OCI-LY1 (cell line): ENCODE results near the gene PRKCB.
A peak's percentile ranks its signal among the peaks of the same experiment; 100 is the strongest.

Experiments used
- H2AFZ ChIP-seq: fragments of 200-600 bp; sonication (generic), shearing (Covaris generic); 2 replicates; pipeline ENCODE4 v1.6.0; 2014; ENCODE audit warnings: antibody characterized with exemption, mild to moderate bottlenecking, low read length
- H3F3A ChIP-seq: fragments of 200-600 bp; sonication (generic), shearing (Covaris generic); 2 replicates; pipeline ENCODE4 v1.6.0; 2014; ENCODE audit warnings: mild to moderate bottlenecking, antibody characterized with exemption, low read length, moderate library complexity; ENCODE audit not compliant: insufficient read depth
- H3K27ac ChIP-seq: fragments of 200-600 bp; sonication (generic); 2 replicates; pipeline ENCODE4 v1.5.1; 2014; ENCODE audit warnings: low read length, mixed run types, mild to moderate bottlenecking, low read depth; ENCODE audit not compliant: poor library complexity, severe bottlenecking
- H3K27me3 ChIP-seq: fragments of 200-600 bp; sonication (generic); 2 replicates; pipeline ENCODE4 v1.6.0; 2014; ENCODE audit warnings: antibody characterized with exemption, mild to moderate bottlenecking, low read length, moderate library complexity; ENCODE audit not compliant: insufficient read depth
- H3K36me3 ChIP-seq: fragments of 200-600 bp; sonication (generic); 2 replicates; pipeline ENCODE4 v1.6.1; 2014; ENCODE audit warnings: mild to moderate bottlenecking, antibody characterized with exemption, low read length, moderate library complexity, mixed read lengths; ENCODE audit not compliant: insufficient read depth
- H3K4me1 ChIP-seq: fragments of 200-600 bp; sonication (generic); 2 replicates; pipeline ENCODE4 v1.5.1; 2014; ENCODE audit warnings: mild to moderate bottlenecking, low read length, moderate library complexity; ENCODE audit not compliant: insufficient read depth, severe bottlenecking
- H3K4me2 ChIP-seq: fragments of 200-600 bp; sonication (generic), shearing (Covaris generic); 2 replicates; pipeline ENCODE4 v1.6.1; 2014; ENCODE audit warnings: low read length
- H3K4me3 ChIP-seq: fragments of 200-600 bp; sonication (generic); 2 replicates; pipeline ENCODE4 v1.5.1; 2014; ENCODE audit warnings: low read length, low read depth, mild to moderate bottlenecking, mixed read lengths; ENCODE audit not compliant: poor library complexity, severe bottlenecking
- H3K79me2 ChIP-seq: fragments of 200-600 bp; shearing (Covaris generic); 2 replicates; pipeline ENCODE4 v1.6.1; 2016; ENCODE audit warnings: mixed run types, low read length, mixed read lengths; ENCODE audit not compliant: insufficient read depth
- H3K9ac ChIP-seq: fragments of 200-600 bp; sonication (generic), shearing (Covaris generic); 2 replicates; pipeline ENCODE4 v1.6.1; 2014; ENCODE audit warnings: mild to moderate bottlenecking, low read length, mixed read lengths
- H3K9me2 ChIP-seq: fragments of 200-600 bp; sonication (generic), shearing (Covaris generic); 2 replicates; pipeline ENCODE4 v1.6.1; 2014; ENCODE audit warnings: low read depth, mild to moderate bottlenecking, low read length, mixed read lengths
- H3K9me3 ChIP-seq: fragments of 200-600 bp; shearing (Covaris generic); 2 replicates; pipeline ENCODE4 v1.6.1; 2014; ENCODE audit warnings: low read length, mixed read lengths
- H4K20me1 ChIP-seq: fragments of 200-600 bp; sonication (generic), shearing (Covaris generic); 2 replicates; pipeline ENCODE4 v1.6.0; 2016; ENCODE audit warnings: mild to moderate bottlenecking, low read length; ENCODE audit not compliant: insufficient read depth
- CTCF ChIP-seq: fragments of 200-600 bp; sonication (generic), shearing (Covaris generic); IDR thresholded peaks from 2 replicates; pipeline ENCODE4 v1.5.1; 2017; ENCODE audit warnings: mild to moderate bottlenecking, antibody characterized with exemption, low read length, moderate library complexity, mixed read lengths
- EZH2 ChIP-seq: fragments of 200-600 bp; sonication (generic), shearing (Covaris generic); IDR thresholded peaks from 2 replicates; pipeline ENCODE4 v1.8.0; 2017; ENCODE audit warnings: borderline replicate concordance, mixed run types, mild to moderate bottlenecking, antibody characterized with exemption, low read length, moderate library complexity, mixed read lengths

Gene PRKCB

GRCh38 chr16:24037335-24037734 is 201.6 kb downstream of the PRKCB start:
- Histone ChIP-seq H2AFZ (no peak overlapping the region), H3K4me2 (no peak overlapping the region), H3K9me2 (no peaks in the 10 kb centered on the region), H3K4me1 (peaks cover 7% of the 10 kb centered on the region), H3K27ac (no peak overlapping the region), H3F3A (no peaks in the 10 kb centered on the region), H4K20me1 (no peaks in the 10 kb centered on the region), H3K36me3 (no peaks in the 10 kb centered on the region), H3K79me2 (no peaks in the 10 kb centered on the region), H3K9ac (no peak overlapping the region), H3K4me3 (no peak overlapping the region), H3K27me3 (no peaks in the 10 kb centered on the region), H3K9me3 (no peaks in the 10 kb centered on the region)
- TF ChIP-seq CTCF = no peak
- TF ChIP-seq EZH2 = no peak

GRCh38 chr16:24041834-24042631 is 206.2 kb downstream of the PRKCB start:
- no peaks in the 10 kb centered on the region for H3K27me3 ChIP-seq
- no peaks in the 10 kb centered on the region for H3K9me2 ChIP-seq
- no peak overlapping the region for H3K4me2 ChIP-seq
- H3K9me3 ChIP-seq = no peaks in the 10 kb centered on the region
- H3K36me3 ChIP-seq = no peaks in the 10 kb centered on the region
- TF ChIP-seq EZH2 (no peak), CTCF (peak; percentile 80)
- H3F3A ChIP-seq = no peaks in the 10 kb centered on the region
- H2AFZ ChIP-seq = no peak overlapping the region
- no peak overlapping the region for H3K4me3 ChIP-seq
- no peaks in the 10 kb centered on the region for H4K20me1 ChIP-seq
- no peak overlapping the region for H3K27ac ChIP-seq
- no peak overlapping the region for H3K9ac ChIP-seq
- H3K79me2 ChIP-seq = no peaks in the 10 kb centered on the region
- no peaks in the 10 kb centered on the region for H3K4me1 ChIP-seq

- Histone ChIP-seq H3K79me2 (no peaks in the 10 kb centered on the region), H3K4me3 (no peak overlapping the region), H2AFZ (no peak overlapping the region), H3K9ac (no peak overlapping the region), H3K27ac (no peak overlapping the region), H3K9me3 (no peaks in the 10 kb centered on the region), H3F3A (no peaks in the 10 kb centered on the region), H3K9me2 (no peaks in the 10 kb centered on the region), H3K27me3 (no peaks in the 10 kb centered on the region), H3K4me1 (no peaks in the 10 kb centered on the region), H3K36me3 (no peaks in the 10 kb centered on the region), H4K20me1 (no peaks in the 10 kb centered on the region), H3K4me2 (no peak overlapping the region)
- TF ChIP-seq EZH2 (no peak), CTCF (no peak)
Measured at GRCh38 chr16:24044467-24044866, 208.7 kb downstream of the PRKCB start.
